WTC11 (cell line): ENCODE results near the gene VEZF1. TPM values are rescaled to one million over a fixed set of nuclear protein-coding genes. Genes with fewer than 3 reads are reported as not detected.
"Not testable (repeated sequence)": the region's sequence is repeated elsewhere in the genome, so short reads cannot be mapped to it uniquely, and the experiment has no call there.

ENCODE experiments used
- ATAC-seq: fragments of 200-7000 bp; cut with Tn5 transposase; 2 replicates; pipeline ENCODE4 v1.10.0; 2021; ENCODE audit warnings: mild to moderate bottlenecking, moderate library complexity
- CTCF ChIA-PET: fragments of 300-600 bp; sonication (Branson Sonifier 250); formaldehyde crosslinking; loops from one replicate; lab custom pipeline; 2021; ENCODE audit warnings: antibody characterized with exemption; lab: Charles Lee
- POLR2A ChIA-PET: fragments of 350-600 bp; sonication (Branson Sonifier 250); formaldehyde crosslinking; loops from one replicate; lab custom pipeline; 2021; ENCODE audit warnings: antibody characterized with exemption; lab: Charles Lee
- DNase-seq: peaks from one replicate; pipeline ENCODE4 v3.0.0; 2021; ENCODE audit warnings: low spot score
- H3K27ac Mint-ChIP-seq: 2 replicates; pipeline ENCODE4 v1.8.0; 2021; ENCODE audit warnings: mixed read lengths
- H3K27me3 Mint-ChIP-seq: 2 replicates; pipeline ENCODE4 v1.8.0; 2021; ENCODE audit warnings: low read depth, mild to moderate bottlenecking, moderate library complexity, mixed read lengths
- H3K36me3 Mint-ChIP-seq: 2 replicates; pipeline ENCODE4 v1.8.0; 2021; ENCODE audit warnings: mixed read lengths
- H3K4me1 Mint-ChIP-seq: 2 replicates; pipeline ENCODE4 v1.8.0; 2022; ENCODE audit warnings: mixed read lengths
- H3K4me3 Mint-ChIP-seq: 2 replicates; pipeline ENCODE4 v1.8.0; 2021; ENCODE audit warnings: mild to moderate bottlenecking, moderate library complexity, mixed read lengths
- H3K9me3 Mint-ChIP-seq: 2 replicates; pipeline ENCODE4 v1.8.0; 2021; ENCODE audit warnings: mixed read lengths
- ELF4 ChIP-seq: sonication (generic); formaldehyde crosslinking; IDR thresholded peaks from 2 replicates; pipeline ENCODE4 v1.8.1; 2022; ENCODE audit warnings: low read depth, mild to moderate bottlenecking, moderate library complexity, missing genetic modification reagents
- ETV6 ChIP-seq: sonication (generic); formaldehyde crosslinking; IDR thresholded peaks from 2 replicates; pipeline ENCODE4 v1.8.1; 2022; ENCODE audit warnings: mild to moderate bottlenecking, missing genetic modification reagents
- FOXJ3 ChIP-seq: sonication (generic); formaldehyde crosslinking; IDR thresholded peaks from 2 replicates; pipeline ENCODE4 v1.9.0; 2021; ENCODE audit warnings: missing genetic modification reagents, mild to moderate bottlenecking, borderline replicate concordance
- FOXP1 ChIP-seq: sonication (generic); formaldehyde crosslinking; IDR thresholded peaks from 2 replicates; pipeline ENCODE4 v1.8.0; 2022; ENCODE audit warnings: missing genetic modification reagents, mild to moderate bottlenecking, moderate library complexity, borderline replicate concordance
- GRHL2 ChIP-seq: fragments of 250-450 bp; sonication (Bioruptor Pico); IDR thresholded peaks from 2 replicates; pipeline ENCODE4 v1.8.0; 2022; ENCODE audit warnings: mild to moderate bottlenecking, moderate library complexity; ENCODE audit not compliant: insufficient replicate concordance, severe bottlenecking
- KAT7 ChIP-seq: sonication (generic); formaldehyde crosslinking; IDR thresholded peaks from 2 replicates; pipeline ENCODE4 v1.8.1; 2023; ENCODE audit warnings: missing genetic modification reagents, mild to moderate bottlenecking, borderline replicate concordance
- NFYB ChIP-seq: sonication (generic); formaldehyde crosslinking; conservative IDR thresholded peaks from 2 replicates; pipeline ENCODE4 v1.8.0; 2022; ENCODE audit warnings: low read depth, missing genetic modification reagents
- NR2C2 ChIP-seq: sonication (generic); formaldehyde crosslinking; IDR thresholded peaks from 2 replicates; pipeline ENCODE4 v1.8.0; 2022; ENCODE audit warnings: mild to moderate bottlenecking, missing genetic modification reagents
- NR3C1 ChIP-seq: sonication (generic); formaldehyde crosslinking; conservative IDR thresholded peaks from 2 replicates; pipeline ENCODE4 v1.8.1; 2023; ENCODE audit warnings: low read depth, mild to moderate bottlenecking, missing genetic modification reagents
- TEAD1 ChIP-seq: sonication (generic); formaldehyde crosslinking; IDR thresholded peaks from 2 replicates; pipeline ENCODE4 v1.8.0; 2022; ENCODE audit warnings: mild to moderate bottlenecking, missing genetic modification reagents
- ZNF263 ChIP-seq: sonication (generic); formaldehyde crosslinking; IDR thresholded peaks from 2 replicates; pipeline ENCODE4 v1.8.1; 2022; ENCODE audit warnings: low read depth, mild to moderate bottlenecking, moderate library complexity, missing genetic modification reagents
- total RNA-seq: library from RNA; stranded (reverse); gene quantifications from 3 replicates; pipeline ENCODE4 v1.2.3, GENCODE V29; 2021
- TF ChIP-seq, protein P1 (sequence below): sonication (generic); formaldehyde crosslinking; IDR thresholded peaks from 2 replicates; pipeline ENCODE4 v1.8.0; 2023; ENCODE audit warnings: missing genetic modification reagents, mild to moderate bottlenecking, borderline replicate concordance
- TF ChIP-seq, protein P2 (sequence below): sonication (generic); formaldehyde crosslinking; IDR thresholded peaks from 2 replicates; pipeline ENCODE4 v1.8.1; 2022; ENCODE audit warnings: low read depth, missing genetic modification reagents, borderline replicate concordance
- TF ChIP-seq, protein P3 (sequence below): sonication (generic); formaldehyde crosslinking; IDR thresholded peaks from 2 replicates; pipeline ENCODE4 v1.8.1; 2023; ENCODE audit warnings: mild to moderate bottlenecking, missing genetic modification reagents
- TF ChIP-seq, protein P4 (sequence below): fragments of 250-450 bp; sonication (Bioruptor Pico); conservative IDR thresholded peaks from 2 replicates; pipeline ENCODE4 v1.9.0; 2021; ENCODE audit warnings: mild to moderate bottlenecking
- TF ChIP-seq, protein P5 (sequence below): sonication (generic); formaldehyde crosslinking; IDR thresholded peaks from 2 replicates; pipeline ENCODE4 v1.8.1; 2022; ENCODE audit warnings: missing genetic modification reagents, borderline replicate concordance

VEZF1 gene
- total RNA-seq, 1 experiment from 2014 or later, result 43.3 TPM

DNA sequence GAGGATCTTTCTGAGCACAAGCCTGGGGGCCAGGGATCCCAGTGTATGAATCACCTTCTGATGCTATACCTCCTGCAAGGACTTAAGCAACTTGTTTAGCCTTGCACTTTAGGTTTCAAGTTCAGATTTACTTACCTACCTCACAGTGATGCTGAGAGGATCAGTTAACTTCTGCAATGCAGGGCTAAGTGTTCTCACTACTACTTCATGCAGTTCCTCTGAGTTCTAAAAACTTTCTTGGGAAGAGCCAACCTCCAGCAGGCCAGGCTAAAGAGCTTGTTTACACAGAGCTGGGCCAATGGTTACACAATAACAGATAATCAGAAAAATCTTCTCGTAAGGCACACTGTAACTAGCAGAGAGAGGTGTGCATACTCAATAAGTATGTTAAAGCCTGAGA is 13.0 kb downstream of the VEZF1 start (continued):
- no peak for TF ChIP-seq ZNF263 (CRISPR knock-in tag)
- TF ChIP-seq, all 79 proteins: peak for 0

DNA sequence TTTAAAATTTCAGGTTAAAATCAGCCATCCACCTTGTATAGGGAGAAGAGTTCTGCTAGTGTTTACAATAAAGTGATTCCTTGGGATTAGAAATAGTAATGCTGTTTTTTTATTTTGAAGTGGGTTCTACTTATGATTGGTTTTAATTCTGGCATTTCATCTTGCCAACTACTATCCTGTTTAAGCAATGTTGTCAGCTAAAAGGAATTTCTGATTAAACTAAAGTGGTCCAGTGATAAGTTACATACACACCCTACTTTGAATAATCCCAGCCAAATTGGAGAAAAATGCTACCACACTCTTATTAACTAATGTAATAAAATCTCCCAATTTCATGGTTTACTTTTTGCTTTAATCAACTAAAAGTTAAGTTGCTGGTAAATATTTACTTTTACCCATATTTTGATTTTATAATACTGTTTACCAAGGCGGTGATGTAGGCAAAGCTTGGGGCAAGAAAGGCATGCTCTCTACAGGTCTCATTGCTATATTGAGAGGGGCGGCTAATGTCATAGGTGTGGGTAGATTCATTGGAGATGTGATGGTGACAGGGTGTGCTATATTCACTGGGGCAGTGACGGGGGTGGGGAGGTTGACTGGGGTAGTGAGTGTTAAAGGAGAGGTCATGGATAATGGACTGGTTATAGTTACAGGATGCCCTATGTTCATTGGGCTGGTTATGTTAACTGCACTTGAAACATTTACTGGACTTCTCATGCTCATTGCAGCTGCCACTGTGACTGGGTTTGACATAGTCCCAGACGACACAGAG is 13.8 kb downstream of the VEZF1 start:
- CTCF ChIA-PET, H3K9me3 Mint-ChIP-seq, ATAC-seq, DNase-seq, H3K27ac Mint-ChIP-seq, H3K4me3 Mint-ChIP-seq, H3K27me3 Mint-ChIP-seq, POLR2A ChIA-PET, H3K4me1 Mint-ChIP-seq: not testable (repeated sequence)
- H3K36me3 Mint-ChIP-seq, result peaks cover 50% of the 10 kb centered on the region

DNA sequence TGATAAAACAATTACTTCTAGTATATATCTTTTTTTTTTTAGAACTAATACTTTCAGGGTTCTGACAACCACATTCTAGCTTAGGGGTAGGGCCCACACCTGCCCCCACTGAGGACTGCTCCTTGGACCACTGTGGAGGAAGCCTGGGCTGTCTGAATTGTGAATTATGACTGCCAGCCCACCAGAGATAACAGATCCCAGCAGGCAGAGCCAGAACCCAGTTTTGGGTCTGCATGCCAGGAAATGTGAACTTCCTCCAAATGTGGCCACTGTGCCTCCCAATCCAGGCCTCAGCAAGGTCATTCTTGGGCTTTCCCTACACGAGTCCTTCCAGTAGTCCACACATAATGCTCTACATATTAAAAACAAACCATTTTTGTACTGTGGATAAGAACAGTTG is 15.9 kb downstream of the VEZF1 start:
- DNase-seq (no peak), ATAC-seq (no peak)
- Mint-ChIP-seq H3K27me3 (no peaks in the 10 kb centered on the region), H3K27ac (peak overlapping the region; percentile 57), H3K36me3 (peaks cover 34% of the 10 kb centered on the region), H3K4me1 (peaks cover 8% of the 10 kb centered on the region), H3K4me3 (no peak overlapping the region), H3K9me3 (0 out of 2 replicates have a peak, but pooled peaks cover 4% of the 10 kb centered on the region)
- TF ChIP-seq NR2C2 (CRISPR knock-in tag), result no peak
- no peak for TF ChIP-seq NFYB (CRISPR knock-in tag)
- TF ChIP-seq, protein P1, sequence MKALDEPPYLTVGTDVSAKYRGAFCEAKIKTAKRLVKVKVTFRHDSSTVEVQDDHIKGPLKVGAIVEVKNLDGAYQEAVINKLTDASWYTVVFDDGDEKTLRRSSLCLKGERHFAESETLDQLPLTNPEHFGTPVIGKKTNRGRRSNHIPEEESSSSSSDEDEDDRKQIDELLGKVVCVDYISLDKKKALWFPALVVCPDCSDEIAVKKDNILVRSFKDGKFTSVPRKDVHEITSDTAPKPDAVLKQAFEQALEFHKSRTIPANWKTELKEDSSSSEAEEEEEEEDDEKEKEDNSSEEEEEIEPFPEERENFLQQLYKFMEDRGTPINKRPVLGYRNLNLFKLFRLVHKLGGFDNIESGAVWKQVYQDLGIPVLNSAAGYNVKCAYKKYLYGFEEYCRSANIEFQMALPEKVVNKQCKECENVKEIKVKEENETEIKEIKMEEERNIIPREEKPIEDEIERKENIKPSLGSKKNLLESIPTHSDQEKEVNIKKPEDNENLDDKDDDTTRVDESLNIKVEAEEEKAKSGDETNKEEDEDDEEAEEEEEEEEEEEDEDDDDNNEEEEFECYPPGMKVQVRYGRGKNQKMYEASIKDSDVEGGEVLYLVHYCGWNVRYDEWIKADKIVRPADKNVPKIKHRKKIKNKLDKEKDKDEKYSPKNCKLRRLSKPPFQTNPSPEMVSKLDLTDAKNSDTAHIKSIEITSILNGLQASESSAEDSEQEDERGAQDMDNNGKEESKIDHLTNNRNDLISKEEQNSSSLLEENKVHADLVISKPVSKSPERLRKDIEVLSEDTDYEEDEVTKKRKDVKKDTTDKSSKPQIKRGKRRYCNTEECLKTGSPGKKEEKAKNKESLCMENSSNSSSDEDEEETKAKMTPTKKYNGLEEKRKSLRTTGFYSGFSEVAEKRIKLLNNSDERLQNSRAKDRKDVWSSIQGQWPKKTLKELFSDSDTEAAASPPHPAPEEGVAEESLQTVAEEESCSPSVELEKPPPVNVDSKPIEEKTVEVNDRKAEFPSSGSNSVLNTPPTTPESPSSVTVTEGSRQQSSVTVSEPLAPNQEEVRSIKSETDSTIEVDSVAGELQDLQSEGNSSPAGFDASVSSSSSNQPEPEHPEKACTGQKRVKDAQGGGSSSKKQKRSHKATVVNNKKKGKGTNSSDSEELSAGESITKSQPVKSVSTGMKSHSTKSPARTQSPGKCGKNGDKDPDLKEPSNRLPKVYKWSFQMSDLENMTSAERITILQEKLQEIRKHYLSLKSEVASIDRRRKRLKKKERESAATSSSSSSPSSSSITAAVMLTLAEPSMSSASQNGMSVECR (CRISPR knock-in tag), result no peak
- TF ChIP-seq, protein P2, sequence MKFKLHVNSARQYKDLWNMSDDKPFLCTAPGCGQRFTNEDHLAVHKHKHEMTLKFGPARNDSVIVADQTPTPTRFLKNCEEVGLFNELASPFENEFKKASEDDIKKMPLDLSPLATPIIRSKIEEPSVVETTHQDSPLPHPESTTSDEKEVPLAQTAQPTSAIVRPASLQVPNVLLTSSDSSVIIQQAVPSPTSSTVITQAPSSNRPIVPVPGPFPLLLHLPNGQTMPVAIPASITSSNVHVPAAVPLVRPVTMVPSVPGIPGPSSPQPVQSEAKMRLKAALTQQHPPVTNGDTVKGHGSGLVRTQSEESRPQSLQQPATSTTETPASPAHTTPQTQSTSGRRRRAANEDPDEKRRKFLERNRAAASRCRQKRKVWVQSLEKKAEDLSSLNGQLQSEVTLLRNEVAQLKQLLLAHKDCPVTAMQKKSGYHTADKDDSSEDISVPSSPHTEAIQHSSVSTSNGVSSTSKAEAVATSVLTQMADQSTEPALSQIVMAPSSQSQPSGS, result no peak
- ChIA-PET CTCF (interaction anchor here (0.7 to 1.3 kb wide), 2 partner anchors 54 to 80 kb away, joined by 3 to 5 read pairs; no protein-coding TSS in a partner anchor), POLR2A (no interaction called here)

DNA sequence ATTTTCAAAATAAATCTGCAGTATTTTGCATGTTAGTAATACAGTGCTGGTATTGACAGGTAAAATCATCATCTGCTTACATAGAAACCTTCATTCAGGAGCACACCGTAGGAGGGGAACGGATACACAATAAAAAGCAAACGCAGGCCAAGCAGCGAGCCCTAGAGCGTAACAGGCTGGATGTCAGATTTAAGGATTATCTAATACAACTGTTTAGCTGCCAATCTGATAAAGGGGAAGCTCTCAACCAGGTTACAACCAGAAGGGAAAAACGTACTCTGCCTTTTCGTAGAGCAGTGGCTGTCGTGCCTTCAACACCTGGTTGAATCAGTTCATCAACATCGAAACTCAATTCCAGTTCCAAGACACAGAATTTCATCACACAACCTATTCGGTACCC is 16.5 kb downstream of the VEZF1 start:
- ChIA-PET POLR2A (interaction anchor here (0.6 kb wide), 1 partner anchor 147 kb away, joined by 5 read pairs; no protein-coding TSS in a partner anchor), CTCF (interaction anchor here (1.3 to 1.4 kb wide), 2 partner anchors 16 to 79 kb away, joined by 3 to 5 read pairs; no protein-coding TSS in a partner anchor)
- H3K27me3 Mint-ChIP-seq, result no peaks in the 10 kb centered on the region; the same call in 1 of the 2 replicates
- no peak overlapping the region for H3K4me3 Mint-ChIP-seq
- H3K36me3 Mint-ChIP-seq, result peaks cover 28% of the 10 kb centered on the region
- DNase-seq (no peak), ATAC-seq (no peak)
- H3K4me1 Mint-ChIP-seq, result peaks cover 8% of the 10 kb centered on the region
- 0 out of 2 replicates have a peak, but pooled peaks cover 4% of the 10 kb centered on the region for H3K9me3 Mint-ChIP-seq
- H3K27ac Mint-ChIP-seq, result peak overlapping the region; percentile 38; the same call in 1 of the 2 replicates
- TF ChIP-seq KAT7 (CRISPR knock-in tag) (no peak), FOXJ3 (no peak), NR3C1 (CRISPR knock-in tag) (no peak), ETV6 (CRISPR knock-in tag) (no peak), TEAD1 (CRISPR knock-in tag) (no peak), FOXP1 (no peak), GRHL2 (CRISPR knock-in tag) (no peak), ELF4 (no peak)
- TF ChIP-seq, protein P3, sequence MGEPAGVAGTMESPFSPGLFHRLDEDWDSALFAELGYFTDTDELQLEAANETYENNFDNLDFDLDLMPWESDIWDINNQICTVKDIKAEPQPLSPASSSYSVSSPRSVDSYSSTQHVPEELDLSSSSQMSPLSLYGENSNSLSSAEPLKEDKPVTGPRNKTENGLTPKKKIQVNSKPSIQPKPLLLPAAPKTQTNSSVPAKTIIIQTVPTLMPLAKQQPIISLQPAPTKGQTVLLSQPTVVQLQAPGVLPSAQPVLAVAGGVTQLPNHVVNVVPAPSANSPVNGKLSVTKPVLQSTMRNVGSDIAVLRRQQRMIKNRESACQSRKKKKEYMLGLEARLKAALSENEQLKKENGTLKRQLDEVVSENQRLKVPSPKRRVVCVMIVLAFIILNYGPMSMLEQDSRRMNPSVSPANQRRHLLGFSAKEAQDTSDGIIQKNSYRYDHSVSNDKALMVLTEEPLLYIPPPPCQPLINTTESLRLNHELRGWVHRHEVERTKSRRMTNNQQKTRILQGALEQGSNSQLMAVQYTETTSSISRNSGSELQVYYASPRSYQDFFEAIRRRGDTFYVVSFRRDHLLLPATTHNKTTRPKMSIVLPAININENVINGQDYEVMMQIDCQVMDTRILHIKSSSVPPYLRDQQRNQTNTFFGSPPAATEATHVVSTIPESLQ (CRISPR knock-in tag), result no peak
- TF ChIP-seq, protein P4, sequence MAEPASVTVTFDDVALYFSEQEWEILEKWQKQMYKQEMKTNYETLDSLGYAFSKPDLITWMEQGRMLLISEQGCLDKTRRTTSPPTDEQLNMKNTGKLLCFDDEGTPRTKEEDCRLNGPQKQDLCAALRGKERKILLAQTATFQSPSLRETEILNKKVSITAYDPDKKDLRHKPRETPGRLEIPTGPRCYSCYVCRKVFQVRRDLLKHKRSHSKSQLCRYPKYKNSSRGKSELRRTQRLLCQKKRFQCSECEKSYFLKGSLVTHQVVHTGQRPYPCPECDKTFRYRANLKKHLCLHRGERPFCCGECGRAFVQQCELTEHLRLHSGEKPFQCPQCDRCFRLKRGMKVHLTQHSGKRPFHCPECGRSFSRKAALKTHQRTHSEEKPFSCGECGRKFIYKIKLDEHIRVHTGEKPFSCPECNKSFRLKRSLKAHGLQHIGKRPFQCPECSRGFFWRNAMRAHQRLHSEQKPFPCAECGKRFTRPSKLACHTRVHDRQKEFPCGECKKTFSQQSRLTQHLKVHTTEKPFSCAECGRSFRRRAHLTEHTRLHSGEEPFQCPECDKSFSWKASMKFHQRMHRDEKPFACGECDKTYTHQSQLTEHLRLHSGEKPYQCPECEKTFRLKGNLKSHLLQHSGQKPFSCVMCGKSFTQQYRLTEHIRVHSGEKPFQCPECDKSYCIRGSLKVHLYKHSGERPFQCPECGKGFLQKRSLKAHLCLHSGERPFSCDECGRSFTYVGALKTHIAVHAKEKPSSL (CRISPR knock-in tag), result no peak
- TF ChIP-seq, protein P5, sequence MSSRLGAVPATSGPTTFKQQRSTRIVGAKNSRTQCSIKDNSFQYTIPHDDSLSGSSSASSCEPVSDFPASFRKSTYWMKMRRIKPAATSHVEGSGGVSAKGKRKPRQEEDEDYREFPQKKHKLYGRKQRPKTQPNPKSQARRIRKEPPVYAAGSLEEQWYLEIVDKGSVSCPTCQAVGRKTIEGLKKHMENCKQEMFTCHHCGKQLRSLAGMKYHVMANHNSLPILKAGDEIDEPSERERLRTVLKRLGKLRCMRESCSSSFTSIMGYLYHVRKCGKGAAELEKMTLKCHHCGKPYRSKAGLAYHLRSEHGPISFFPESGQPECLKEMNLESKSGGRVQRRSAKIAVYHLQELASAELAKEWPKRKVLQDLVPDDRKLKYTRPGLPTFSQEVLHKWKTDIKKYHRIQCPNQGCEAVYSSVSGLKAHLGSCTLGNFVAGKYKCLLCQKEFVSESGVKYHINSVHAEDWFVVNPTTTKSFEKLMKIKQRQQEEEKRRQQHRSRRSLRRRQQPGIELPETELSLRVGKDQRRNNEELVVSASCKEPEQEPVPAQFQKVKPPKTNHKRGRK, result no peak
